ENCODE results near the gene KIR3DL3.
"Not testable (repeated sequence)": the region's sequence is repeated elsewhere in the genome, so short reads cannot be mapped to it uniquely, and the experiment has no call there.

Gene KIR3DL3

DNA sequence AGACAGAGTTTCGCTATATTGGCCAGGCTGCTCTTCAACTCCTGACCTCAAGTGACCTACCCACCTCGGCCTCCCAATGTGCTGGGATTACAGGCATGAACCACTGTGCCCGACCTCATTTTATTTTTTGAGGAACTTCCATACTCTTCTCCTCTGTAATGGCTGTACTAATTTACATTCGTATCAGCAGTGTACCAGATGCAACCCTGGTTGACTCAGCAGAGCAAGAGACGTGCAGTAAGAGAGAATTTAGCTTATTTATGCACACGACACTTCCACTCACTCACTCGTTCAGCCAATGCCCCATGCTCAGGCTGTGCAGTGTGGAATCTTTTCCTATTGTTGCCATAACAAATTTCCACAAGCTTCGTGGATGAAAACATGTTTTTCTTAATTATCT, 6.9 kb downstream of the KIR3DL3 start:
- H3K27ac ChIP-seq = no peak overlapping the region
- TF ChIP-seq ZFX (IDR thresholded peaks at IDR 0.05) (no peak), CTCF (conservative IDR thresholded peaks at IDR 0.05) (no peak)

DNA sequence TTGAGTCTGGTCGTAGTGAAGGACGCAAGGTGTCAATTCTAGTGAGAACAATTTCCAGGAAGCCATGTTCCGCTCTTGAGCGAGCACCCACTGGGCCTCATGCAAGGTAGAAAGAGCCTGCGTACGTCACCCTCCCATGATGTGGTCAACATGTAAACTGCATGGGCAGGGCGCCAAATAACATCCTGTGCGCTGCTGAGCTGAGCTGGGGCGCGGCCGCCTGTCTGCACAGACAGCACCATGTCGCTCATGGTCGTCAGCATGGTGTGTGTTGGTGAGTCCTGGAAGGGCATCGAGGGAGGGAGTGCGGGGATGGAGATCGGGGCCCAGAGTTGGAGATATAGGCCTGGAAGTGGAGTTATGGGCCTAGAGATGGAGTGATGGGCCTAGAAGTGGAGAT, 14.1 kb downstream of the KIR3DL3 start, which contains the start of gene KIR2DL3:
KIR2DL3 (plus strand) TSS at position 208 of the 400 bp plus-strand sequence; CDS start at position 241, 33 bp downstream.
- H3K27ac ChIP-seq = not testable (repeated sequence)

DNA sequence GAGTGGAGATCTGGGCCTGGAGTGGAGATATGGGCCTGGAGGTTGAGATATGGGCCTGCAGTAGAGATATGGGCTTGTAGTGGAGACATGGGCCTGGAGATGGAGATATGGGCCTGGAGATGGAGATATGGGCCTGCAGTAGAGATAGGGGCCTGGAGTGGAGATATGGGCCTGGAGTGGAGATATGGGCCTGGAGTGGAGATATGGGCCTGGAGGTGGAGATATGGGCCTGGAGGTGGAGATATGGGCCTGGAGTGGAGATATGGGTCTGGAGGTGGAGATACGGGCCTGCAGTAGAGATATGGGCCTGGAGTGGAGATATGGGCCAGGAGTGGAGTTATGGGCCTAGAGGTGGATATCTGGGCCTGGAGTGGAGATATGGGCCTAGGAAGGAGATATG, 14.5 kb downstream of the KIR3DL3 start:
- no peak overlapping the region for H3K27ac ChIP-seq
- TF ChIP-seq ZFX (IDR thresholded peaks at IDR 0.05) (no peak), CTCF (conservative IDR thresholded peaks at IDR 0.05) (no peak)

GRCh38 chr19:54739587-54740497, 15.6 kb downstream of the KIR3DL3 start:
- TF ChIP-seq CTCF (conservative IDR thresholded peaks at IDR 0.05) = no peak
- no peak for TF ChIP-seq ZFX (IDR thresholded peaks at IDR 0.05)
- H3K27ac ChIP-seq = no peak overlapping the region

DNA sequence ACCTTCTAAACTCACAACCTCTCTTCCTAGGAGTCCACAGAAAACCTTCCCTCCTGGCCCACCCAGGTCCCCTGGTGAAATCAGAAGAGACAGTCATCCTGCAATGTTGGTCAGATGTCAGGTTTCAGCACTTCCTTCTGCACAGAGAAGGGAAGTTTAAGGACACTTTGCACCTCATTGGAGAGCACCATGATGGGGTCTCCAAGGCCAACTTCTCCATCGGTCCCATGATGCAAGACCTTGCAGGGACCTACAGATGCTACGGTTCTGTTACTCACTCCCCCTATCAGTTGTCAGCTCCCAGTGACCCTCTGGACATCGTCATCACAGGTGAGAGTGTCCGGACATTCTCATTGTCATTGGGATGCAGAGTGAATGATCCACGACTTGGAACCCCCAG, 17.7 kb downstream of the KIR3DL3 start:
- H3K27ac ChIP-seq = not testable (repeated sequence)

- not testable (repeated sequence) for H3K27ac ChIP-seq
Measured at GRCh38 chr19:54744080-54744479, 19.8 kb downstream of the KIR3DL3 start.

- H3K27ac ChIP-seq = not testable (repeated sequence)
Measured at GRCh38 chr19:54747614-54748322, 23.5 kb downstream of the KIR3DL3 start.

GRCh38 chr19:54750276-54750675, 26.0 kb downstream of the KIR3DL3 start:
- H3K27ac ChIP-seq = not testable (repeated sequence)

GRCh38 chr19:54756204-54757110, 32.2 kb downstream of the KIR3DL3 start:
- not testable (repeated sequence) for H3K27ac ChIP-seq

DNA sequence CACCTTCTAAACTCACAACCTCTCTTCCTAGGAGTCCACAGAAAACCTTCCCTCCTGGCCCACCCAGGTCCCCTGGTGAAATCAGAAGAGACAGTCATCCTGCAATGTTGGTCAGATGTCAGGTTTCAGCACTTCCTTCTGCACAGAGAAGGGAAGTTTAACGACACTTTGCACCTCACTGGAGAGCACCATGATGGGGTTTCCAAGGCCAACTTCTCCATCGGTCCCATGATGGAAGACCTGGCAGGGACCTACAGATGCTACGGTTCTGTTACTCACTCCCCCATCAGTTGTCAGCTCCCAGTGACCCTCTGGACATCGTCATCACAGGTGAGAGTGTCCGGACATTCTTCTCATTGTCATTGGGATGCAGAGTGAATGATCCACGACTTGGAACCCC, 34.3 kb downstream of the KIR3DL3 start:
- not testable (repeated sequence) for H3K27ac ChIP-seq

- not testable (repeated sequence) for H3K27ac ChIP-seq
Measured at GRCh38 chr19:54764219-54764618, 40.0 kb downstream of the KIR3DL3 start.

DNA sequence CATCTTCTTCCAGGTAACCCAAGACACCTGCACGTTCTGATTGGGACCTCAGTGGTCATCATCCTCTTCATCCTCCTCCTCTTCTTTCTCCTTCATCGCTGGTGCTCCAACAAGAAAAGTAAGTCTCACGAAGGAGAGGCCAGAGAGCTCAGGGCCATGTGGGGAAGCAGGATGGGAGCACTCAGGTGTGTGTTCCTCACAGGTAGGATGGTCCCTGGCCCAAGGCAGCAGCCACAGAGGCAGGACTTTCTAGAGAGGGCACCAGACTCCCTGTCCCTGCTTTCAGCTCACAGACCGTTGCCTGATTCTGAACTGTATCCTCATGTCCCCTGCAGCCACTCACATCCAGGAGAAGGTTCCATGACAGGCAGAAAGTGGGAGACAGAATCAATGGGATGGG, 42.2 kb downstream of the KIR3DL3 start:
- H3K27ac ChIP-seq = not testable (repeated sequence)

GRCh38 chr19:54769646-54770045, 45.4 kb downstream of the KIR3DL3 start, which contains the start of gene KIR2DL1:
Gene KIR2DL1 (plus strand): TSS chr19:54769793. CDS start chr19:54769851, 58 bp downstream.
- not testable (repeated sequence) for H3K27ac ChIP-seq

- not testable (repeated sequence) for H3K27ac ChIP-seq
Measured at GRCh38 chr19:54770511-54770910, 46.3 kb downstream of the KIR3DL3 start.

- H3K27ac ChIP-seq = not testable (repeated sequence)
Measured at GRCh38 chr19:54771018-54771960, 47.0 kb downstream of the KIR3DL3 start.

All from C4-2B (cell line).